K562 (cell line): Measurements from ENCODE around the gene URM1. TPM values are rescaled to one million over a fixed set of nuclear protein-coding genes. Genes with fewer than 3 reads are reported as not detected.

ENCODE experiments used
- JUND ChIP-seq, 2 experiments: IDR thresholded peaks; 2 replicates in 1 of 2; 3 replicates in 1 of 2; pipeline ENCODE4 v1.6.1; 2011; ENCODE audit warnings: borderline replicate concordance in 2 of 2, low read depth in 2 of 2, low read length in 2 of 2, improper control_type of control experiment in 1 of 2, missing biosample characterization in 1 of 2, missing genetic modification characterization in 1 of 2, missing genetic modification reagents in 1 of 2
- MITF ChIP-seq: IDR thresholded peaks from 2 replicates; pipeline ENCODE4 v1.6.1; 2014; ENCODE audit warnings: antibody characterized with exemption
- MNT ChIP-seq, 2 experiments: fragments of 450-650 bp; conservative IDR thresholded peaks; 2 replicates each; pipeline ENCODE4 v1.6.1; 2017; ENCODE audit warnings: mild to moderate bottlenecking in 2 of 2, moderate library complexity in 2 of 2
- NFATC3 ChIP-seq: fragments of 450-650 bp; IDR thresholded peaks from 2 replicates; pipeline ENCODE4 v1.6.1; 2017; ENCODE audit warnings: mild to moderate bottlenecking
- NR4A1 ChIP-seq, 2 experiments: fragments of 250-450 bp in 1 of 2; fragments of 450-650 bp in 1 of 2; sonication (Bioruptor Pico) in 1 of 2; IDR thresholded peaks; 2 replicates each; pipeline versions ENCODE4 v1.4.0 to v1.6.1; 2016 to 2020; ENCODE audit warnings: mild to moderate bottlenecking in 2 of 2, missing compliant biosample characterization in 1 of 2, missing genetic modification characterization in 1 of 2, moderate library complexity in 1 of 2
- RNF2 ChIP-seq: sonication (generic); IDR thresholded peaks from 2 replicates; pipeline ENCODE4 v1.6.1; 2016
- TCF3 ChIP-seq: sonication (generic); formaldehyde crosslinking; IDR thresholded peaks from 2 replicates; pipeline ENCODE4 v1.4.0; 2020; ENCODE audit warnings: mild to moderate bottlenecking, missing genetic modification reagents
- TEAD4 ChIP-seq, 2 experiments: sonication (generic) in 1 of 2; formaldehyde crosslinking in 1 of 2; IDR thresholded peaks; 2 replicates each; pipeline versions ENCODE4 v1.6.1 to v1.8.0; 2012 to 2022; ENCODE audit warnings: borderline replicate concordance in 1 of 2, inconsistent platforms in 1 of 2, low read length in 1 of 2, mild to moderate bottlenecking in 1 of 2, missing genetic modification reagents in 1 of 2
- TRIM28 ChIP-seq: fragments of 450-650 bp; IDR thresholded peaks from 2 replicates; pipeline ENCODE4 v1.6.1; 2017
- ZBTB7A ChIP-seq: IDR thresholded peaks from 2 replicates; pipeline ENCODE4 v1.6.1; 2011; ENCODE audit warnings: low read depth, mild to moderate bottlenecking, low read length, moderate library complexity, borderline replicate concordance; ENCODE audit not compliant: control insufficient read depth
- ZEB2 ChIP-seq: fragments of 450-650 bp; IDR thresholded peaks from 2 replicates; pipeline ENCODE4 v1.6.1; 2016
- ZFX ChIP-seq: sonication (generic); formaldehyde crosslinking; IDR thresholded peaks from 2 replicates; pipeline ENCODE4 v1.8.0; 2022; ENCODE audit warnings: mild to moderate bottlenecking, missing genetic modification reagents, moderate library complexity
- ZNF12 ChIP-seq: sonication (generic); formaldehyde crosslinking; IDR thresholded peaks from 2 replicates; pipeline ENCODE4 v1.4.0; 2020; ENCODE audit warnings: mild to moderate bottlenecking, missing genetic modification reagents
- ZNF707 ChIP-seq: fragments of 250-450 bp; sonication (Bioruptor Pico); conservative IDR thresholded peaks from 2 replicates; pipeline ENCODE4 v1.8.0; 2022; ENCODE audit warnings: inconsistent platforms, mild to moderate bottlenecking, moderate library complexity
- ZNF766 ChIP-seq: fragments of 200-800 bp; sonication (Bioruptor generic); conservative IDR thresholded peaks from 2 replicates; pipeline ENCODE4 v1.6.1; 2016; ENCODE audit warnings: missing genetic modification characterization, missing compliant biosample characterization
- polyA plus RNA-seq, 8 experiments: library from polyadenylated mRNA; depleted of rRNA in 4 of 8; stranded (reverse) in 5 of 8; unstranded in 3 of 8; fragments of >200 nt; fragmentation: Nextera tagmentation in 2 of 8; fragmentation: Illumina TruSeq in 1 of 8; extraction: Ambion mirVana in 2 of 8; extraction: Trizol in 1 of 8; gene quantifications; 2 replicates each; pipeline versions ENCODE4 v1.2.1 to v1.2.3, GENCODE V29; 2011 to 2014; ENCODE audit warnings: inconsistent platforms in 1 of 8, missing spikeins in 1 of 8
- total RNA-seq, 7 experiments: library from RNA; depleted of rRNA in 6 of 7; stranded (reverse); fragments of >200 nt in 6 of 7; fragmentation: Illumina TruSeq in 2 of 7; extraction: Trizol in 2 of 7; gene quantifications; 2 replicates each; pipeline versions ENCODE4 v1.2.1 to v1.2.3, GENCODE V29; 2011 to 2021; ENCODE audit warnings: low replicate concordance in 1 of 7
- TF ChIP-seq, protein P1 (sequence below): fragments of 450-650 bp; IDR thresholded peaks from 2 replicates; pipeline ENCODE4 v1.6.1; 2016
- TF ChIP-seq, protein P2 (sequence below): fragments of 450-650 bp; formaldehyde crosslinking; IDR thresholded peaks from 2 replicates; pipeline ENCODE4 v1.4.0; 2020; ENCODE audit warnings: mild to moderate bottlenecking, mixed read lengths
- TF ChIP-seq, protein P3 (sequence below), 2 experiments: IDR thresholded peaks; 2 replicates each; pipeline ENCODE4 v1.6.1; 2011; ENCODE audit warnings: borderline replicate concordance in 1 of 2, control low read depth in 1 of 2, low read depth in 1 of 2, low read length in 1 of 2, mild to moderate bottlenecking in 1 of 2, mixed read lengths in 1 of 2, moderate library complexity in 1 of 2; ENCODE audit not compliant: insufficient read depth in 1 of 2, insufficient read length in 1 of 2, poor library complexity in 1 of 2, severe bottlenecking in 1 of 2; ENCODE audit errors: extremely low read depth in 1 of 2

The URM1 gene
- total and polyA plus RNA-seq, 9 of the 15 experiments (the other 6 are each of a cell fraction or from before 2014, with no cell fraction given): 10.1 to 88.9 (median 53.3) TPM

- TF ChIP-seq TRIM28: no peak
- TF ChIP-seq ZNF766 (CRISPR knock-in tag): 0 out of 2 replicates have a peak, but pooled peaks have one; percentile 16
- peak; percentile 63 to 83; a peak in 3 of 4 replicates for TF ChIP-seq MNT (conservative IDR thresholded peaks at IDR 0.05)
- TF ChIP-seq, protein P1, sequence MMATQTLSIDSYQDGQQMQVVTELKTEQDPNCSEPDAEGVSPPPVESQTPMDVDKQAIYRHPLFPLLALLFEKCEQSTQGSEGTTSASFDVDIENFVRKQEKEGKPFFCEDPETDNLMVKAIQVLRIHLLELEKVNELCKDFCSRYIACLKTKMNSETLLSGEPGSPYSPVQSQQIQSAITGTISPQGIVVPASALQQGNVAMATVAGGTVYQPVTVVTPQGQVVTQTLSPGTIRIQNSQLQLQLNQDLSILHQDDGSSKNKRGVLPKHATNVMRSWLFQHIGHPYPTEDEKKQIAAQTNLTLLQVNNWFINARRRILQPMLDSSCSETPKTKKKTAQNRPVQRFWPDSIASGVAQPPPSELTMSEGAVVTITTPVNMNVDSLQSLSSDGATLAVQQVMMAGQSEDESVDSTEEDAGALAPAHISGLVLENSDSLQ: peak; percentile 30; the same call in 1 of the 2 replicates
- peak; percentile 80; the same call in 1 of the 2 replicates for TF ChIP-seq MITF
- TF ChIP-seq ZBTB7A: peak; percentile 44; the same call in 1 of the 2 replicates
- TF ChIP-seq NFATC3: no peak
- 0 out of 2 replicates have a peak, but pooled peaks have one; percentile 8 for TF ChIP-seq NR4A1 (CRISPR knock-in tag; IDR thresholded peaks at IDR 0.05)
- TF ChIP-seq NR4A1 (tag; IDR thresholded peaks at IDR 0.05): no peak
- peak; percentile 98 for TF ChIP-seq ZFX
- peak; percentile 47; the same call in 1 of the 2 replicates for TF ChIP-seq ZNF12 (CRISPR knock-in tag)
- TF ChIP-seq ZNF707 (CRISPR knock-in tag): no peak
- TF ChIP-seq ZEB2: 0 out of 2 replicates have a peak, but pooled peaks have one; percentile 20
- TF ChIP-seq, protein P2, sequence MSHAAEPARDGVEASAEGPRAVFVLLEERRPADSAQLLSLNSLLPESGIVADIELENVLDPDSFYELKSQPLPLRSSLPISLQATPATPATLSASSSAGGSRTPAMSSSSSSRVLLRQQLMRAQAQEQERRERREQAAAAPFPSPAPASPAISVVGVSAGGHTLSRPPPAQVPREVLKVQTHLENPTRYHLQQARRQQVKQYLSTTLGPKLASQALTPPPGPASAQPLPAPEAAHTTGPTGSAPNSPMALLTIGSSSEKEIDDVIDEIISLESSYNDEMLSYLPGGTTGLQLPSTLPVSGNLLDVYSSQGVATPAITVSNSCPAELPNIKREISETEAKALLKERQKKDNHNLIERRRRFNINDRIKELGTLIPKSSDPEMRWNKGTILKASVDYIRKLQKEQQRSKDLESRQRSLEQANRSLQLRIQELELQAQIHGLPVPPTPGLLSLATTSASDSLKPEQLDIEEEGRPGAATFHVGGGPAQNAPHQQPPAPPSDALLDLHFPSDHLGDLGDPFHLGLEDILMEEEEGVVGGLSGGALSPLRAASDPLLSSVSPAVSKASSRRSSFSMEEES (CRISPR knock-in tag): no peak
- peak; percentile 47 for TF ChIP-seq TCF3
- TF ChIP-seq TEAD4 (IDR thresholded peaks at IDR 0.05; ENCODE audit: low read length): 0 out of 2 replicates have a peak, but pooled peaks have one; percentile 14
- no peak for TF ChIP-seq TEAD4 (CRISPR knock-in tag; IDR thresholded peaks at IDR 0.05; ENCODE audit: borderline replicate concordance)
- TF ChIP-seq, protein P3, sequence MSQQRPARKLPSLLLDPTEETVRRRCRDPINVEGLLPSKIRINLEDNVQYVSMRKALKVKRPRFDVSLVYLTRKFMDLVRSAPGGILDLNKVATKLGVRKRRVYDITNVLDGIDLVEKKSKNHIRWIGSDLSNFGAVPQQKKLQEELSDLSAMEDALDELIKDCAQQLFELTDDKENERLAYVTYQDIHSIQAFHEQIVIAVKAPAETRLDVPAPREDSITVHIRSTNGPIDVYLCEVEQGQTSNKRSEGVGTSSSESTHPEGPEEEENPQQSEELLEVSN (IDR thresholded peaks at IDR 0.05; ENCODE audit: borderline replicate concordance in 1 of 2, extremely low read depth in 1 of 2, insufficient read depth in 1 of 2, insufficient read length in 1 of 2, low read depth in 1 of 2, low read length in 1 of 2, poor library complexity in 1 of 2, severe bottlenecking in 1 of 2): peak; percentile 76 to 88
- peak; percentile 86 for TF ChIP-seq RNF2
- peak; percentile 42 for TF ChIP-seq JUND (IDR thresholded peaks at IDR 0.05; ENCODE audit: borderline replicate concordance, low read depth, low read length)
- TF ChIP-seq JUND (tag; IDR thresholded peaks at IDR 0.05; ENCODE audit: borderline replicate concordance, low read depth, low read length): 0 out of 3 replicates have a peak, but pooled peaks have one; percentile 27
Observed at GRCh38 chr9:128428644-128429512, 57.7 kb downstream of the URM1 start (continued).
